NCI-H2029 treated with DMSO at 0.1 percent for 48 hours (cell line): ENCODE measurements around the gene SCAMP1.

Experiments
- DNase-seq: peaks from one replicate; lab custom pipeline; 2025; lab: John Stamatoyannopoulos, UW

The SCAMP1 gene

DNA sequence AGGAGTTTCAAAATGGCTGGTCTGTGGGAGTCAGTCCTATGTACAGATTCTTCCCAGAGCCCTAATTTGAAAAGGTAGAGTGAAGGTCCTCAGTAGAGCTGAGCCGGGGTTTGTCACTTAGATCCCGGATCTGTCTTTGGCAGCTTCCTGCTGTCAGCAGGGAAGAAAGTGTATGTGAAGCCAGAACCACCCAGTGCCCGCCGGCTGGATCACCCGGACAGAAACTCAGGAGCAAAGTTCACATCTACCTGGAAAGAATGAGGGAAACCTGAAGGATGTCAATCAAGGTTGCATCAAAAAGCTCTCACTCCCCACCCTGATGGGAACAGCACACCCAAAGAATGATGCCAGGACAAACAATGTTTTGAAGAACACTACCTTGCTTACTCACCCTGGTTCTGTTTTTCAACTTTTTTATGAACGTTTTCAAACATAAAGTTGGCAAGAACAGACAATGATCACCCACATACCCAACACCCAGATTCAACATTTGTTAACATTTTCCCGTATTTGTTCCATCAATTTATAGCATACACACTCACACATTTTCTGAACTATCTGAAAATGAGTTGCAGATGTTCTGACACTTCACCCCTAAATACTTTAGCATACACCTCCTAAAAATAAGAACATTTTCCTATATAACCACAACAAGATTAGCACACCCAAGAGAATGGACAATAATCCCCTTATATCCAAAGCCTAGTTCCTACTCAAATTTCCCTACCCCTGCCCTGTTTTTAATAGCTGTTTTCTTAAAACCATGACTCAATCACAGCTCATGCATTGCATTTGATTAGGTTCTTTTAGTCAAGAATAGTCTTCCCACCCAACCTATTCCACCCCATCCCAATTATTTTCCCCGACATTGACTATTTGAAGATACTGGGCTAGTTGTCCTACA lies 154.3 kb downstream of the SCAMP1 start:
- no peak for DNase-seq

DNA sequence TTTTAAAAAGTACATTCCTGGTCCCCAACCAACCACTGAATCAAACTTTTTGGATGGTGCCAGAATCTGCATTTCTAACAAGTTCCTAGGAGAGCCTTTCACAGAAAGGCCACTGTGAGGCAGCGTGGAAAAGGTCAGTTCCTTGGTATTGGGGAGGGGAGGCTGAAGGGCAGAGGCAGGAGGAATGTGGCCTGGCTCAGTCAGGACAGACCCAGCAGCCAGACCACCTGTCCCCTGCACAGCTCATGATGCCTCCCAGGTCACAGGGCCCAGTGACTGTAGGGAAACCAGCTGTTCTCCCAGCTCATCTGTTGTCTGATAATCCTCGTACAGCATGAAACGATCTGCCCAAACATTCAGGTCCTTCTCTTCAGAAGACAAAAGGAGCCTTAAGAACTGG lies 155.3 kb downstream of the SCAMP1 start:
- DNase-seq: no peak

DNA sequence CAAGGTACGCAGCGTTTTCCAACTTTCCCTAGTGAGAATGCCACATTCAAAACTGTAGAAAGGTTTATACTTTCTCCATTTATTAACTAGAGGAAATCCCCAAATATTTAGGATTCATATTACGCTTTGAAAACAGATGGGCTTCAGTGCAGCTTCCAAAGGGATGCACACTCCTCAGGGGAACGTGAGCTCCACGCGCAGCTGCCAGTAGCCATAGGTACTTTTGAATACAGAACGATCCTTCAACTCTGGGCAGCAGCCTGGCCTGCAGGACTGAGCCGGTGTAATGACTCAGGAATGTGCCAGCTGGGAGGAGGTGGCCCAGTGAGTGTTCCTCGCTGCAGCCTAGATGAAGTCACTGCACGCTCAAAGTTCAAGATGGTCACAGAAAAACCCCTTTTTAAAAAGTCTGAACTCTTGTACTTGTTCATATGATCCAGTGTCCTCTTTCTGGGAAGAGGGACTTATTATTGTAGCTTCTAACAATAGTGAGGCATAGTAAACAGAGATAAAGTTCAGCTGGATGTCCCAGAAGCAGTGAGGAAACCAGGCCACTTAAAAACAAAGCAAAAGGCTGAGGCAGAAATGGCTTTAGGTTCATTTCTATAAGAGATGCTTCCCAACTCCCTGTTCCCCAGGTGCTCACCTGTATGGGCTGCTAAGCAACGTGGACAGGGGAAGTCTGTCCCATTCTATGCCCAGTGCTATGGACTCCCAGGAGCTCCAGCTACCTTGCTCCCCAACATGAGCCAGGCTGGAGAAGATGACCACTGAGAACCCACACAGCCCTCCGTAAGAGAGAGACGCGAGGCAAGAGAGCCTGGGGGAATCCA lies 158.2 kb downstream of the SCAMP1 start:
- DNase-seq: no peak

DNA sequence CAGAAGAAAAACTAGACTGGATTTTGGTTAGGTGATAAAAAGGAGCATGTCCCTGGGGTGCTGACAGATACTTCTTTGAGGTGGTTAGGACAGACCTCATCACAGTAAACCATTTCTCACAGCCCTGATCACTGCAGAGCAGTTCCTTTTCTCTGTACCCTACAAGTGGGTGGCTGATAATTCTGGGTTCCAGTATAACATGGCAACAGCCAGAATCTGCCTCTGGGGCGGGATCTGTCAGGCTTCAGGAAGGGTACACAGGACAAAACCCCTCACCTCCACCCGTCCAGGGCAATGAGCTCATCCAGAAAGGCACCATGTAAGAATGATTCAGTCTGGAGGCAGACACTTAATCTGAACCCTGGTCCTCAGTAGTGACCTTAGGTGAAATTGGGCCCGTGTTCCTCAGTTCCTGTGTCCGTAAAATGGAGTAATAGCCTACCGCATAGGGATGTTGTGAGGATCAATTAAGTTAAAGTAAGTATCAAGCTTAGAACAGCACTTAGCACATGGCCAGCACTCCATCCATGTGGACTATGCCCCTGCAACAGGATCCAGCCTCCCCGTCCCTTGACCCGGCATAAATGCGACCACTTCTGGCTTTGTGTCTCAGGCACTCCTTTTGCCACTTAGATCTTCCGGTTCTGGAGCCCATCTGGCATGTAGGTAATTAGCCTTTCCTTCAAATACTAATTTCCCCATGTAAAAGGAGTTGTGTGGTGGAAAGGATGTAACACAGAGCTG lies 159.0 kb downstream of the SCAMP1 start:
- DNase-seq: no peak

DNA sequence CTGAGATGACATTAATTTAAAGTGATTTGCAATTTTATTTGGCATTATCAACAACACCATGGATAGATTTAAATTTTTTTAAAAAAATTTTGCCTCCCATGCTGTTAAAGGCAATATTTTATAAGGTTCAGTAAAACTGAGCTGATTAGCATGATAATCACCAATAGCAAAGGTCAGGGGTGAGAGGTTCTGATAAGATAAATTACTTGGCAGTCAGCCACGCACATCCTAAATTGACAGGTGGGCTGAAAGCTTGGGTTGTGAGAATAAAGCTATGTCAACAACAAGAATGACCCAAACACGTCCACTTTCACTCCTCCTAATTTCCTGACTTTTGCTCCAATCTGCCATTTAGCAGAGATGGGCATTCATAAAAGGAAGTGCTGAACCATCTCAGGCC lies 161.0 kb downstream of the SCAMP1 start:
- DNase-seq: no peak

DNA sequence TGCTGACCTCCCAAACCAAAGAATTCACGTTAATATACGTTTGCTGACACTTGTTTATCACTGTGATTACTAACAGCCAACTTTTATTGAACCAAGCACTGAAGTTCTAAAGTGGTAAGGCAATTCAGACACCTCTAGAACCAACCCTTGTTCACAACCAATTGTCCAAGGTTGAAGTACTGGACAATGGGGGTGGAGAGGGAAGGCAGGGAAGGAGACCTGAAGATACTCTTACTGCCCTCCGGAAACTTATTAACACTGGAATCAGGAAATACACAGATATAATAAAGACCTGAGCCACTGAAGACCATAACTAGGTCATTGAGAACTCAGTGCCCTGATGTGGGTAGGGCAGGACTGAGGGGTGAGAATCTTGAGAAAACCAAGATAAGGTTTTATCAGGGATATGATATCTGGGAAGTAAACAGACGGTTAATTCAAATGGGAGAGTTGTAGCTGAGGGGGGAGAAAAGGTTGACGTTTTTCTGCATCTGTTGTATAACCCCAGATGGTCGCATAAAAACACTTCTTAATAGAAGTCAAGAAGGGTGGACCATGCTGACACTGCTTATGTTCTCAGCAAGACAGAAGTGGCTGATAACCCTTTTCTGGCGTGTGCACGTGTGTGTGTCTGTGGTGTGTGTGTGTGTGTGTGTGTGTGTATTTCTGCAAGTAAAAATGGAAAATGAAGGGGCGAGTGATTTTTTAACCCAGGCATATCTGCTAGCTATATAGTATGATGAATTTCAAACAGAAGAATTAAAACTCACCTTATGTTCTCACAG lies 162.3 kb downstream of the SCAMP1 start:
- DNase-seq: no peak

DNA sequence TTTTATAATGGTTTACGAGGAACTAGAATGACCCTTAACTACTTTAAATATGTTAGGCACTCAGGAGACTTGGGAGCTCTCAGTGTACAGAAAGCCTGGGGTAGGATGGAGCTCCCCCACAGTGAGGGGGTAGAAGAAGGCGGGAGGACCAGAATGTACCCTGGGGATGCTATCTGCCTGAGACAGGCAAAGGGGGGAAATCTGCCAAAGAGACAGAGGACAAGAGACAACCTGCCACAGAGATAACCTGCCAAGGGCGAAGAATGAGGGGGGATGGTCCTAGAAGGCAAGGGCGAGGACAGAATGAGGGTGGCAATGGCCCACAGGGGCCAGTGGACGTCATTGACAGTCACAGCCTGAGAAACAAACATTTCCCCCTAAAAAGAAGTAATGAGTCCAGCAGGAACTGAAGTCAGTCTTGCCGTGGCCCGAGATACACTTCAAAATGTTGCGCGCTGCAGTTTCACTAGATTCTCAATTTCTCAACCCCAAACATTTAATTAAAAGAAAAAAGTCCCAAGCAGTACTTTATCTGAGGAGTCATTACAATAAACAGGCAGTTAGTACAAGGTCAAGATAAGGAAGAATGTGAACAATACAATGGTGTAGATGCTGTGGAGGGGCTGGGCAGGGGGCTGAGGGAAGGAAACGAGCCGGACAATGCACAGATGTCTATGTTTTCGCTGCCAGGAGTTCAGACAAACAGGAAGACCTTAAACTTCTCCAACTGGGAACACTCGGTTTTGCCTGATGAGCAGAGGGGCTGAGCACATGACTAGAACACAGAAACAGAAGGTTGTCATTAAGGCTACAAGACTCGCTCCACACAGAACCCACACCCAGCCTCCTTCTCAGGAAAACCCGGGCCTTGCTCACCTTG lies 163.1 kb downstream of the SCAMP1 start:
- no peak for DNase-seq

DNA sequence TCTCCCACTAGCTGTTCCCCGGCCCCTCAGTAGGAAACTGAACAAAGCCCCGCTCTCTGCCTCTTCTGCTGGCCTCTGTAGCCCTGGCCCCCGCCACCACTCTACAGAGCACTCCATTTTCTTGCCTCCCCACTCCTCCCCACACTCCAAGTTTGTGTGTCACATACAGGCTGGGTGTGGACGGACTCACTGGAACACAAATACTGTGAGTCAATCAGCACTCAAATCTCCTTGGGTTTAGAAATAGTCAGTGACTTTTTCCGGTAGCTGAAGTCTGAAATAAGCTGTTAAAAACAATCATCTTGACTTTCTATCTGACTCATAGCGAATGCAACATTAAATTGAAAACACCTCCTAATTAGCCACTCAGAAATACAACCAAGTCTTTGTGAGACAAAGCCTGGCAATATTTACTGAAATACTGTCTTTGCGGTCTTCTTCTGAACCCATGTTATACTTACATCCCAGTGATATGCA lies 165.7 kb downstream of the SCAMP1 start:
- DNase-seq: no peak

DNA sequence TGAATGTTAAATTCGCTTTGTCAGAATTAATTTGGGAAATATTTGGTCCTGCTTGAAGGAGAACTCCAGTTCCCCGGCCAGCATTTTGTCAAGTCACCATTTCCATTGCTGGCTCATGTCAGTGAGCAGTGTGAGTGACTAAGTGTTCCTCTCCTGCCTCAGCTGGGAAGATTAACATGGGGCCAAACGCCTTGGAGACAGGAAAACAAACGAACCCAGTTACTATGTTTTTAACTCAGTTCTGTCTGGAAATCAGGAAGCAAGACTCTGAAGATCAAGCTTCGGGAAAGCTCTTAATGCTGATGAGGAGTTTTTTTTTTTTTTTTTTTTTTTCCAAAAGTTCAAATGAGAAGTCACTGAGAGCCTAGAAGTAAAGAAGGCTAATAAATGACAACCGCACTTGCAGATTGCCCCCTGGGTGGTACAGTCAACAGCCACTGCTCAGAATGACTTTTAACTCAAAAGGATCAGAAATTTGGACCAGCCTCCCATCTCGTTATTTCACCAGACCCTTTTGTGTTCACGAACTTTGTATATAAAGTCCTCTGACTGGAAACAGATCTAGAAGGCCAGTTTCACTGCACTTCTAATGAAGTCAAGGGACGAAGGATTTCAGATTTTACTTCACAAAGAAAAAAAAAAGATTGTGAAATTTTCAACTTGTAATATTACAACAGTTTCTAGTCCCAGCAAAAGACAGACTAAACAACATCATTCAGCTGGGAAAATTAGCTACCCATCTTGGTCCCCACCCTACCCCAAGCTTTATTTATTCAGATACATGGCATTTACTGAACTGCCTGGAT lies 166.8 kb downstream of the SCAMP1 start:
- DNase-seq: no peak

DNA sequence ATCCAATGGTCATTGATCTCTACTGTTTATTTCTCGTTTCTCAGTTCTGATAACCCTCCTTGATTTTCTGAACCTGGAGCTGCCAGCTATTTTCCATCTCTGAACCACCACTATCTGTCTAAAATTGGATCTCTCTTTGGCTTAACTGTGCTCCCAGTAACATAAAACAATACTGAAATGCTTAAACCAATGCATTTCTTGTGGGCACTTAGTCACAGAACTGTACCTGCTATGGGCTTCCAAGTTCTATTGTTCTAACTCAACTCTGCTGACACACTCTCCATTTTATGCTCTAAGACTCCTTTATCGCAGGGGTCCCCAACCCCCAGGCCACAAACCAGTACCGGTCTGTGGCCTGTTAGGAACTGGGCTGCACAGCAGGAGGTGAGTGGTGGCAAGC lies 167.5 kb downstream of the SCAMP1 start:
- DNase-seq: no peak
